Activated naive CD4-positive, alpha-beta T cell treated with anti-CD3 and anti-CD28 coated beads for 36 hours (primary cell): ENCODE results near the gene EFNB2. TPM values are rescaled to one million over a fixed set of nuclear protein-coding genes. Genes with fewer than 3 reads are reported as not detected.

Experiments
- CTCF ChIA-PET: fragments of 350-600 bp; sonication (Branson Sonifier 250); formaldehyde crosslinking; loops from one replicate; lab custom pipeline; 2021; ENCODE audit warnings: antibody characterized with exemption; lab: Charles Lee
- DNase-seq: peaks from one replicate; pipeline ENCODE4 v3.0.0-alpha.2; 2020
- H3K27ac Mint-ChIP-seq: one replicate; pipeline ENCODE4 v1.8.0; 2021; ENCODE audit warnings: mild to moderate bottlenecking, mixed read lengths
- H3K27me3 Mint-ChIP-seq: one replicate; pipeline ENCODE4 v1.8.0; 2021; ENCODE audit warnings: low read depth, mixed read lengths
- H3K36me3 Mint-ChIP-seq: one replicate; pipeline ENCODE4 v1.8.0; 2021; ENCODE audit warnings: low read depth, mixed read lengths
- H3K4me1 Mint-ChIP-seq: one replicate; pipeline ENCODE4 v1.8.0; 2021; ENCODE audit warnings: low read depth, mixed read lengths
- H3K4me3 Mint-ChIP-seq: one replicate; pipeline ENCODE4 v1.8.0; 2021; ENCODE audit warnings: mild to moderate bottlenecking, moderate library complexity, mixed read lengths
- H3K9me3 Mint-ChIP-seq: one replicate; pipeline ENCODE4 v1.8.0; 2021; ENCODE audit warnings: mixed read lengths
- intact Hi-C: fragments of 100-400 bp; cut with micrococcal nuclease; formaldehyde crosslinking; loops from one replicate; pipeline ENCODE4 v1.15.1; 2023
- total RNA-seq, 2 experiments: library from RNA; stranded (reverse); gene quantifications; one replicate each; pipeline ENCODE4 v1.2.3, GENCODE V29; 2021

Gene EFNB2, protein sequence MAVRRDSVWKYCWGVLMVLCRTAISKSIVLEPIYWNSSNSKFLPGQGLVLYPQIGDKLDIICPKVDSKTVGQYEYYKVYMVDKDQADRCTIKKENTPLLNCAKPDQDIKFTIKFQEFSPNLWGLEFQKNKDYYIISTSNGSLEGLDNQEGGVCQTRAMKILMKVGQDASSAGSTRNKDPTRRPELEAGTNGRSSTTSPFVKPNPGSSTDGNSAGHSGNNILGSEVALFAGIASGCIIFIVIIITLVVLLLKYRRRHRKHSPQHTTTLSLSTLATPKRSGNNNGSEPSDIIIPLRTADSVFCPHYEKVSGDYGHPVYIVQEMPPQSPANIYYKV
- under 1 TPM; 0.07 to 0.12 TPM for total RNA-seq

- intact Hi-C loops = loop anchor here (1.0 to 10.0 kb wide), 9 partner anchors 33 to 1757 kb away; partner anchors contain the start of gene ARGLU1
- Mint-ChIP-seq H3K4me1 (peaks cover 16% of the 10 kb centered on the region), H3K27ac (no peak within 1 kb of the TSS), H3K27me3 (peaks cover 30% of the 10 kb centered on the region), H3K4me3 (peak within 1 kb of the TSS; percentile 78), H3K9me3 (no peaks in the 10 kb centered on the region), H3K36me3 (no peaks in the 10 kb centered on the region)
- DNase-seq = peak; percentile 85
- CTCF ChIA-PET = interaction anchor here (0.6 to 2.2 kb wide), 18 partner anchors 11 to 1762 kb away, joined by 3 to 11 read pairs (median 4); partner anchors contain the start of gene ARGLU1
Measured at GRCh38 chr13:106535552-106536243, at the start of gene EFNB2. Gene EFNB2 (minus strand): TSS chr13:106535662. CDS start chr13:106534964, 698 bp downstream.

- intact Hi-C loops = no loop called here
- H3K36me3 Mint-ChIP-seq = peaks cover 8% of the 10 kb centered on the region
- H3K27me3 Mint-ChIP-seq = no peaks in the 10 kb centered on the region
- no peak overlapping the region for H3K27ac Mint-ChIP-seq
- no peak for DNase-seq
- no peaks in the 10 kb centered on the region for H3K4me1 Mint-ChIP-seq
- H3K4me3 Mint-ChIP-seq = no peak overlapping the region
- H3K9me3 Mint-ChIP-seq = peaks cover 19% of the 10 kb centered on the region
- CTCF ChIA-PET = no interaction called here
Measured at GRCh38 chr13:106581225-106581624, 45.8 kb upstream of the EFNB2 start.

GRCh38 chr13:106575896-106576295, 40.4 kb upstream of the EFNB2 start:
- peaks cover 4% of the 10 kb centered on the region for H3K9me3 Mint-ChIP-seq
- intact Hi-C loops = no loop called here
- peaks cover 9% of the 10 kb centered on the region for H3K36me3 Mint-ChIP-seq
- H3K27me3 Mint-ChIP-seq = no peaks in the 10 kb centered on the region
- no peak overlapping the region for H3K4me3 Mint-ChIP-seq
- DNase-seq = no peak
- H3K27ac Mint-ChIP-seq = no peak overlapping the region
- CTCF ChIA-PET = no interaction called here
- H3K4me1 Mint-ChIP-seq = peaks cover 1% of the 10 kb centered on the region

DNA sequence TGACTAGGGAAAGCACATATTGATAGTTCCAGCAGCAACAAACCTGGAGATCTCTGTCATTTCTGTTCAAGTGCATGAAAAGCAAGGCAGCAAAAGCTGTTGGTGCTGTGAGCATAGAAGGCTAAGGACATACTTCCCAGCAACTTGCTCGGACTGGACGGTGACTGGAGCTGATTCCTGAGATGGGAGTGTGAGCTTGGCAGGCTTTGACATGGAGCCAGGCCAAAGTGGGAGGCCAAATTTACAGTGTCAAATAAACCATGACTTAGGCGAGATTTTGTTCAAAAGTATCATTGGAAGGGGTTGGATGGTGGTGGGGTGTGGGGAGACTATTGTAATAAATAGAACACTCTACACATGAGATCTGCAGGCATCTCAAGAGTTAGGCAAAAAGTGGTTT, 38.4 kb upstream of the EFNB2 start:
- intact Hi-C loops = no loop called here
- Mint-ChIP-seq H3K36me3 (peaks cover 9% of the 10 kb centered on the region), H3K9me3 (peaks cover under 1% of the 10 kb centered on the region), H3K4me1 (peaks cover 15% of the 10 kb centered on the region), H3K27me3 (no peaks in the 10 kb centered on the region), H3K4me3 (no peak overlapping the region), H3K27ac (no peak overlapping the region)
- no peak for DNase-seq
- CTCF ChIA-PET = no interaction called here

GRCh38 chr13:106573284-106573846, 37.9 kb upstream of the EFNB2 start:
- CTCF ChIA-PET = no interaction called here
- H3K27me3 Mint-ChIP-seq = no peaks in the 10 kb centered on the region
- peaks cover 9% of the 10 kb centered on the region for H3K36me3 Mint-ChIP-seq
- no peak for DNase-seq
- H3K4me1 Mint-ChIP-seq = peaks cover 19% of the 10 kb centered on the region
- H3K27ac Mint-ChIP-seq = no peak overlapping the region
- intact Hi-C loops = no loop called here
- H3K9me3 Mint-ChIP-seq = no peaks in the 10 kb centered on the region
- no peak overlapping the region for H3K4me3 Mint-ChIP-seq

DNA sequence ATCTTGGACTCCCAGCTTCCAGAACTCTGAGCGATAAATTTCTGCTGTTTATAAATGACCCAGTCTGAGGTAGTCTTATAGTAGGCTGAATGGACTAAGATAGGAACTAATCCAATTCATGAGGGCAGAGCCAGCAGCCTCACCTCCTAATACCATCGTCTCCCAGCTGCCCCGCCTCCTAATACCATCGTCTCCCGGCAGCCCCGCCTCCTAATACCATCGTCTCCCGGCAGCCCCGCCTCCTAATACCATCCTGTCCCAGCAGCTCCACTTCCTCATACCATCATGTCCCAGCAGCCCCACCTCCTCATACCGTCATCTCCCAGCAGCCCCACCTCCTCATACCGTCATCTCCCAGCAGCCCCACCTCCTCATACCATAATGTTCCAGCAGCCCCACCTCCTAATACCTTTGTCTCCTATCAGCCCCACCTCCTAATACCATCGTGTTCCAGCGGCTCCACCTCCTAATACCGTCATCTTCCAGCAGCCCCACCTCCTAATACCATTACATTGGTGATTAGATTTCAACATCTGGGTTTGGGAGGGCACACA, 34.9 kb upstream of the EFNB2 start:
- Mint-ChIP-seq H3K36me3 (peaks cover 21% of the 10 kb centered on the region), H3K27ac (peak overlapping the region; percentile 62), H3K27me3 (no peaks in the 10 kb centered on the region), H3K4me3 (peak overlapping the region; percentile 45), H3K9me3 (no peaks in the 10 kb centered on the region), H3K4me1 (peaks cover 30% of the 10 kb centered on the region)
- DNase-seq = peak; percentile 85
- CTCF ChIA-PET = interaction anchor here (0.6 to 1.5 kb wide), 3 partner anchors 50 to 202 kb away, joined by 3 to 5 read pairs (median 5); no protein-coding TSS in a partner anchor
- intact Hi-C loops = loop anchor here (1.0 kb wide), 2 partner anchors 9 to 1431 kb away; no protein-coding TSS in a partner anchor

DNA sequence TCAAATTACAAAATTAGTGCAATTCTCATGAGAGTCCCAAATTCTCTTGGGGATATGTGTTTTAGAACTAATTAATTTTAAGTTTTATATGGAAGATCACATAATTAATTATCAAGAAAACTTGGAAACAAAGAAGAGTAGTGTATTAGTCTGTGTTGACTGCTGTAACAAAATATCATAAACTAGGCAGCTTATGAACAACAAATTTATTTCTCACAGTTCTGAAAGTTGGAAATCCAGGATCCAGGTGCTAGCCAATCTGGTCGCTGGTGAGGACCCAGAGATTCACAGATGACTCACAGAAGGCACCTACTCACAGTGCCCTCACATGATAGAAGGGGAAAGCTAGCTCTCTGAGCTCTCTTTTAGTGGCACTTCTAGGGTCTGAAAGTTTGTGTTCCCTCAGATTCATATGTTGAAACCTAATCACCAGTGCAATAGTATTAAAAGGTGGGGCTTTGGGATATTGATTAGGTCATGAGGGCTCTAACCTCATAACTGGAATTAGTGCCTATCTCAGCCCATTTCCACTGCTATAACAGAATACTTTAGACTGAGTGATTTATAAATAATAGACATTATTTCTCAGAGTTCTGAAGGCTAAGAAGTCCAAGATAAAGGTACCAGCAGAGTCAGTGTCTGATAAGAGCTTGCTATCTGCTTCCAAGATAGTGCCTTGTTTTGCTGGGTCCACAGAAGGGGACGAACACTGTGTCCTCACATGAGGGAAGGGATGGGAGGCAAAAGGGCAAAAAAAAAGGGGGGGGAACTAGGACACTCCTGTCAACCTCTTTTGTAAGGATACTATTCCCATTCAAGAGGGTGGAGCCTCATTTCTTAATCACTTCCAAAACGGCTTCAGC, 34.0 kb upstream of the EFNB2 start:
- no peak overlapping the region for H3K4me3 Mint-ChIP-seq
- CTCF ChIA-PET = interaction anchor here (0.6 to 2.8 kb wide), 3 partner anchors 33 to 57 kb away, joined by 5 to 11 read pairs (median 5); no protein-coding TSS in a partner anchor
- H3K36me3 Mint-ChIP-seq = peaks cover 26% of the 10 kb centered on the region
- H3K27ac Mint-ChIP-seq = peak overlapping the region; percentile 63
- DNase-seq = peak; percentile 21
- no peaks in the 10 kb centered on the region for H3K9me3 Mint-ChIP-seq
- H3K4me1 Mint-ChIP-seq = peaks cover 39% of the 10 kb centered on the region
- no peaks in the 10 kb centered on the region for H3K27me3 Mint-ChIP-seq
- intact Hi-C loops = loop anchor here (1.0 to 5.0 kb wide), 4 partner anchors 8 to 1648 kb away; partner anchors contain the start of genes ABHD13 and LIG4

- DNase-seq = no peak
- H3K4me1 Mint-ChIP-seq = peaks cover 48% of the 10 kb centered on the region
- no peaks in the 10 kb centered on the region for H3K27me3 Mint-ChIP-seq
- peak overlapping the region; percentile 99 for H3K4me3 Mint-ChIP-seq
- intact Hi-C loops = loop anchor here (1.0 to 5.0 kb wide), 3 partner anchors 33 to 1649 kb away; partner anchors contain the start of genes ABHD13, EFNB2 and LIG4
- H3K9me3 Mint-ChIP-seq = no peaks in the 10 kb centered on the region
- CTCF ChIA-PET = interaction anchor here (2.8 kb wide), 1 partner anchor 32 kb away, joined by 11 read pairs; no protein-coding TSS in a partner anchor
- H3K36me3 Mint-ChIP-seq = peaks cover 25% of the 10 kb centered on the region
- peak overlapping the region; percentile 95 for H3K27ac Mint-ChIP-seq
Measured at GRCh38 chr13:106568299-106569003, 33.0 kb upstream of the EFNB2 start.

DNA sequence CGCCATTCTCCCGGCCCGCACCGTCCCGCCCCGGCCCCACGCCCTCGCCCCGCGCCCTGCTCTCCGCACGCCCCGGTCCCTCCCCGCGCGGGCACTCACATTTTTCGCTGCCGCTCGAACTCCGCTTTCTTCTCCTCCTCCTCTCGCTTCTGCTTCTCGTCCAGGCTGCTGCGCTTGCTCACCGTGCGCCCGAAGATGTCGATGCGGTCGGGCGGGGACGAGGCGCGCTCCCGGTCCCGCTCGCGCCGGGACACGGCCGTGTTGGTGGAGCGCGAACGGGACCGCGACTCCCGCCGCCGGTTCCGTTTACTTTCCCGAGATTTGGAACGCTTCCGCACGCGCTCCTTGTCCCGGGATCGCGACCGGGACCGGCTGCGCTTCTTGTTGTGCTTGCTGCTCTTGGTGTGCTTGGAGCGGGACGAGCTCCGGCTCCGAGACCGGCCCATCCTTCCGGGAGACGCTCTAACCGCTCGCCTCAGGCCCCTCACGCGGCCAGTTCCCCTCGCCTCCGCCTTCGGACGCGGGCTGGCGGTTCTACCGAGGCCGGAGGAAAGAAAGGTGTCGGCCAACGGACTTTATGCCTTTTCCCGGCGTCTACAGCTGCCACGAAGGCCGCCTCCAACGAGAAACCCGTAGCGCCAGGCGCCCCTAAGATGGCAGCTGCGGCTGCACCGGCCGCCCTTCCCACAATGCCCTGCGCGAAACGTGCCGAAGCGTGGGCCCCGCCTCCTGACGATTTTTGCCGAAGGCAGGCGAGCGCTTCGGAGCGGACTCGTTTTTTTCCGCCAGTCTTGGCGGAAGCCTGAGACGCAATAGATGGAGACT, 32.2 kb upstream of the EFNB2 start, which contains the start of gene ARGLU1:
TSS of gene ARGLU1 (minus strand) at position 664 of the 825 bp plus-strand sequence. CDS start at position 446, 218 bp downstream.
- Mint-ChIP-seq H3K27me3 (no peaks in the 10 kb centered on the region), H3K27ac (peak within 1 kb of the TSS; percentile 95)

More for the DNA sequence above, 32.2 kb upstream of the EFNB2 start, which contains the start of gene ARGLU1:
- peak; percentile 96 for DNase-seq
- peaks cover 25% of the 10 kb centered on the region for H3K36me3 Mint-ChIP-seq
- CTCF ChIA-PET = interaction anchor here (2.8 kb wide), 1 partner anchor 31 kb away, joined by 11 read pairs; no protein-coding TSS in a partner anchor
- peak within 1 kb of the TSS; percentile 99 for H3K4me3 Mint-ChIP-seq
- intact Hi-C loops = loop anchor here (1.0 to 5.0 kb wide), 5 partner anchors 17 to 1650 kb away; partner anchors contain the start of genes ABHD13, EFNB2 and LIG4
- H3K9me3 Mint-ChIP-seq = no peaks in the 10 kb centered on the region
- H3K4me1 Mint-ChIP-seq = peaks cover 53% of the 10 kb centered on the region
